GM23338 (cell line): ENCODE data around the gene ZNF80. TPM values are rescaled to one million over a fixed set of nuclear protein-coding genes. Genes with fewer than 3 reads are reported as not detected.

Experiments used
- ATAC-seq: fragments of 200-7000 bp; cut with Tn5 transposase; 3 replicates; pipeline ENCODE4 v1.9.1; 2020
- DNase-seq: peaks from one replicate; pipeline ENCODE4 v3.0.0-alpha.2; 2015; ENCODE audit warnings: low spot score
- H2AFZ ChIP-seq: fragments of 200-600 bp; sonication (generic); 2 replicates; pipeline ENCODE4 v1.8.0; 2016; ENCODE audit warnings: antibody characterized with exemption, mild to moderate bottlenecking, moderate library complexity
- H3F3A ChIP-seq: fragments of 200-600 bp; sonication (generic); replicated peaks from 2 replicates; pipeline ENCODE4 v1.8.0; 2017; ENCODE audit warnings: antibody characterized with exemption, mixed run types, low read depth
- H3K27ac ChIP-seq: fragments of 200-600 bp; sonication (generic); 2 replicates; pipeline ENCODE4 v1.6.1; 2016; ENCODE audit warnings: low read depth
- H3K27me3 ChIP-seq: fragments of 200-600 bp; sonication (generic); 2 replicates; pipeline ENCODE4 v1.8.0; 2016; ENCODE audit warnings: mild to moderate bottlenecking, mixed run types, moderate library complexity; ENCODE audit not compliant: insufficient read depth
- H3K36me3 ChIP-seq: fragments of 200-600 bp; sonication (generic); 2 replicates; pipeline ENCODE4 v1.8.0; 2016; ENCODE audit warnings: mild to moderate bottlenecking; ENCODE audit not compliant: insufficient read depth
- H3K4me1 ChIP-seq: fragments of 200-600 bp; sonication (generic); 2 replicates; pipeline ENCODE4 v1.8.0; 2016; ENCODE audit warnings: mild to moderate bottlenecking, moderate library complexity; ENCODE audit not compliant: insufficient read depth
- H3K4me2 ChIP-seq: fragments of 200-600 bp; sonication (generic); 2 replicates; pipeline ENCODE4 v1.7.1; 2017; ENCODE audit warnings: mixed run types
- H3K4me3 ChIP-seq: fragments of 200-600 bp; sonication (generic); 2 replicates; pipeline ENCODE4 v1.6.1; 2016; ENCODE audit warnings: mixed run types
- H3K79me2 ChIP-seq: fragments of 200-600 bp; sonication (generic); replicated peaks from 2 replicates; pipeline ENCODE4 v1.8.0; 2017; ENCODE audit warnings: mild to moderate bottlenecking; ENCODE audit not compliant: insufficient read depth
- H3K9me2 ChIP-seq: fragments of 200-600 bp; sonication (generic); 2 replicates; pipeline ENCODE4 v1.8.0; 2017; ENCODE audit not compliant: insufficient read depth
- H4K20me1 ChIP-seq: fragments of 200-600 bp; sonication (generic); replicated peaks from 2 replicates; pipeline ENCODE4 v1.8.0; 2017; ENCODE audit warnings: mild to moderate bottlenecking; ENCODE audit not compliant: insufficient read depth
- H3K27ac Mint-ChIP-seq: 2 replicates; pipeline ENCODE4 v1.8.0; 2020; ENCODE audit warnings: inconsistent platforms, mild to moderate bottlenecking, moderate library complexity, mixed read lengths
- H3K27me3 Mint-ChIP-seq: 3 replicates; pipeline ENCODE4 v1.8.0; 2022; ENCODE audit warnings: low read depth, mild to moderate bottlenecking, moderate library complexity, mixed read lengths, inconsistent platforms; ENCODE audit not compliant: insufficient read depth, poor library complexity
- H3K36me3 Mint-ChIP-seq: 3 replicates; pipeline ENCODE4 v1.8.0; 2021; ENCODE audit warnings: low read depth, mild to moderate bottlenecking, inconsistent platforms, moderate library complexity, mixed read lengths
- H3K4me1 Mint-ChIP-seq: 3 replicates; pipeline ENCODE4 v1.8.0; 2020; ENCODE audit warnings: mild to moderate bottlenecking, inconsistent platforms, mixed read lengths
- H3K4me3 Mint-ChIP-seq: 3 replicates; pipeline ENCODE4 v1.8.0; 2021; ENCODE audit warnings: moderate library complexity, mild to moderate bottlenecking, inconsistent platforms, mixed read lengths
- H3K9me3 Mint-ChIP-seq: 3 replicates; pipeline ENCODE4 v1.8.0; 2020; ENCODE audit warnings: moderate library complexity, mild to moderate bottlenecking, inconsistent platforms, mixed read lengths
- CREB1 ChIP-seq: fragments of 250-450 bp; sonication (Bioruptor Pico); IDR thresholded peaks from 2 replicates; pipeline ENCODE4 v1.5.0; 2020; ENCODE audit warnings: low read depth, mild to moderate bottlenecking, moderate library complexity
- EZH2phosphoT487 ChIP-seq: fragments of 200-600 bp; sonication (generic); IDR thresholded peaks from one replicate; pipeline ENCODE4 v1.8.1; 2018; ENCODE audit warnings: antibody characterized with exemption; ENCODE audit not compliant: unreplicated experiment
- JUNB ChIP-seq: IDR thresholded peaks from one replicate; pipeline ENCODE4 v1.6.1; 2016; ENCODE audit warnings: antibody characterized with exemption; ENCODE audit not compliant: unreplicated experiment
- NANOG ChIP-seq: IDR thresholded peaks from 2 replicates; pipeline ENCODE4 v1.6.1; 2016; ENCODE audit warnings: antibody characterized with exemption, borderline replicate concordance
- POLR2AphosphoS5 ChIP-seq: IDR thresholded peaks from 2 replicates; pipeline ENCODE4 v1.6.1; 2016; ENCODE audit warnings: antibody characterized with exemption, low read depth
- STAT1 ChIP-seq: IDR thresholded peaks from one replicate; pipeline ENCODE4 v1.6.1; 2016; ENCODE audit warnings: antibody characterized with exemption; ENCODE audit not compliant: unreplicated experiment
- ZNF114 ChIP-seq: fragments of 250-450 bp; sonication (Bioruptor Pico); IDR thresholded peaks from 2 replicates; pipeline ENCODE4 v1.5.0; 2020; ENCODE audit warnings: mild to moderate bottlenecking, moderate library complexity
- ZNF331 ChIP-seq: fragments of 250-450 bp; sonication (Bioruptor Pico); IDR thresholded peaks from 2 replicates; pipeline ENCODE4 v1.5.0; 2020; ENCODE audit warnings: low read depth, mild to moderate bottlenecking, moderate library complexity
- polyA plus RNA-seq: library from polyadenylated mRNA; unstranded; fragments of >200 nt; fragmentation: Nextera tagmentation; extraction: Ambion mirVana; gene quantifications from 2 replicates; pipeline ENCODE4 v1.2.1, GENCODE V29; 2016
- total RNA-seq: library from RNA; depleted of rRNA; stranded (reverse); fragments of >200 nt; shearing (Covaris generic); gene quantifications from 2 replicates; pipeline ENCODE4 v1.2.3, GENCODE V29; 2014
- TF ChIP-seq, protein P1 (sequence below): IDR thresholded peaks from 2 replicates; pipeline ENCODE4 v1.6.1; 2016; ENCODE audit warnings: antibody characterized with exemption
- TF ChIP-seq, protein P2 (sequence below): IDR thresholded peaks from one replicate; pipeline ENCODE4 v1.6.1; 2018; ENCODE audit warnings: antibody characterized with exemption; ENCODE audit not compliant: unreplicated experiment
- TF ChIP-seq, protein P3 (sequence below): fragments of 250-450 bp; sonication (Bioruptor Pico); IDR thresholded peaks from 2 replicates; pipeline ENCODE4 v1.5.0; 2020; ENCODE audit warnings: mild to moderate bottlenecking, moderate library complexity

ZNF80 gene
- total and polyA plus RNA-seq, 2 experiments from 2014 or later = not detected

DNA sequence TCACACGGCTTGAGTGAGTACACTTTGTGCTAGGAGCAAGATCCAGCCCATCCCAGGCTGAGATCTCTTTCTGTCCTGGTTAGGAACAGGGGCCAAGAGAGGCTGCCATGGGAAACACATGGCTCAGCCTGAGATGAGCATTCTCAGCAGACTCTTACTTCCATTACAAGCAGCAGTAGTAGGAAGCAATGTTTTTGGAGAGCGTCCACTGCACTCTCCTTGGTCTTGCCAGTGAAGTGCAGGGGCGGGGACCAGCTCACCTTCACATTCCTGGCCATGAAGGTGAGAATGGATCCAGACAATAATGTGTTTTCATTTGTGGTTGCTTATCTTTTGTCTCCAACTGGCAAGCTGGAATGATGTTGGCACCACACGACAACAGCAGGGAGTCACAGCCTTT, 24.7 kb downstream of the ZNF80 start:
- H3K4me1 Mint-ChIP-seq = no peaks in the 10 kb centered on the region; the same call in 2 of the 3 replicates
- peak overlapping the region; percentile 66; the same call in 1 of the 2 replicates for H3K4me2 ChIP-seq
- H3F3A ChIP-seq = peaks cover 5% of the 10 kb centered on the region
- H3K27me3 ChIP-seq = no peaks in the 10 kb centered on the region
- no peak overlapping the region for H3K27ac Mint-ChIP-seq
- H3K79me2 ChIP-seq = no peaks in the 10 kb centered on the region
- no peak for ATAC-seq
- peaks cover 6% of the 10 kb centered on the region; the same call in 1 of the 3 replicates for H3K9me3 Mint-ChIP-seq
- H3K9me2 ChIP-seq = peaks cover 45% of the 10 kb centered on the region
- peaks cover 32% of the 10 kb centered on the region for H3K4me1 ChIP-seq
- H2AFZ ChIP-seq = peak overlapping the region; percentile 59; the same call in 1 of the 2 replicates
- no peak overlapping the region for H3K27ac ChIP-seq
- H4K20me1 ChIP-seq = no peaks in the 10 kb centered on the region
- H3K4me3 ChIP-seq = no peak overlapping the region
- DNase-seq = no peak
- TF ChIP-seq ZNF114 (CRISPR knock-in tag) = no peak
- no peak for TF ChIP-seq NANOG
- TF ChIP-seq EZH2phosphoT487 = no peak
- no peak overlapping the region for H3K4me3 Mint-ChIP-seq
- no peaks in the 10 kb centered on the region for H3K36me3 ChIP-seq
- H3K36me3 Mint-ChIP-seq = no peaks in the 10 kb centered on the region; the same call in 2 of the 3 replicates
- H3K27me3 Mint-ChIP-seq = peaks cover 7% of the 10 kb centered on the region

DNA sequence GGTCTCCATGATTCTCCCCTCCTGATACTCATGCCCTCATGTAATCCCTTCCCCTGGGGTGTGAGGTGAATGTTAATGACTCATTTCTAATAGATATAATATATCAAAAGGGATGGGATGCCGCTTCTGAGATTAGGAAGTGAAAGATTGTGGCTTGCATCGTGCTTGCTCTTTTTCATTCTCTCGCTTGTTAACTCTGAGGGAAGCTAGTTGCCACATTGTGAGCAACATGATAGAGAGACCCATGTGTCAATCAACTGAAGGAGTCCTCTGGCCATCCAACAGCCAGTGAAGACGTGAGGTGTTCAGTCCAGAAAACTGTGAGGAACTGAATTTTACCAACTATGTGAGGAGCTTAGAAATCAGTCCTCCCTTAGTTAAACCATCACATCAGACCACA, 29.6 kb downstream of the ZNF80 start:
- Mint-ChIP-seq H3K4me3 (no peak overlapping the region), H3K36me3 (no peaks in the 10 kb centered on the region), H3K27me3 (no peaks in the 10 kb centered on the region), H3K9me3 (peaks cover 6% of the 10 kb centered on the region; the same call in 1 of the 3 replicates), H3K27ac (no peak overlapping the region), H3K4me1 (peaks cover 6% of the 10 kb centered on the region)
- Histone ChIP-seq H4K20me1 (no peaks in the 10 kb centered on the region), H3K4me1 (peaks cover 8% of the 10 kb centered on the region), H2AFZ (no peak overlapping the region), H3K4me3 (no peak overlapping the region), H3K4me2 (no peak overlapping the region), H3K9me2 (peaks cover 24% of the 10 kb centered on the region), H3F3A (no peaks in the 10 kb centered on the region), H3K79me2 (no peaks in the 10 kb centered on the region), H3K27ac (no peak overlapping the region), H3K36me3 (no peaks in the 10 kb centered on the region), H3K27me3 (no peaks in the 10 kb centered on the region)
- no peak for ATAC-seq
- DNase-seq = no peak
- no peak for TF ChIP-seq STAT1
- no peak for TF ChIP-seq JUNB
- no peak for TF ChIP-seq ZNF331 (CRISPR knock-in tag)
- TF ChIP-seq, protein P1, sequence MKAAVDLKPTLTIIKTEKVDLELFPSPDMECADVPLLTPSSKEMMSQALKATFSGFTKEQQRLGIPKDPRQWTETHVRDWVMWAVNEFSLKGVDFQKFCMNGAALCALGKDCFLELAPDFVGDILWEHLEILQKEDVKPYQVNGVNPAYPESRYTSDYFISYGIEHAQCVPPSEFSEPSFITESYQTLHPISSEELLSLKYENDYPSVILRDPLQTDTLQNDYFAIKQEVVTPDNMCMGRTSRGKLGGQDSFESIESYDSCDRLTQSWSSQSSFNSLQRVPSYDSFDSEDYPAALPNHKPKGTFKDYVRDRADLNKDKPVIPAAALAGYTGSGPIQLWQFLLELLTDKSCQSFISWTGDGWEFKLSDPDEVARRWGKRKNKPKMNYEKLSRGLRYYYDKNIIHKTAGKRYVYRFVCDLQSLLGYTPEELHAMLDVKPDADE = no peak
- no peak for TF ChIP-seq CREB1 (CRISPR knock-in tag)
- TF ChIP-seq POLR2AphosphoS5 = no peak
- TF ChIP-seq, protein P2, sequence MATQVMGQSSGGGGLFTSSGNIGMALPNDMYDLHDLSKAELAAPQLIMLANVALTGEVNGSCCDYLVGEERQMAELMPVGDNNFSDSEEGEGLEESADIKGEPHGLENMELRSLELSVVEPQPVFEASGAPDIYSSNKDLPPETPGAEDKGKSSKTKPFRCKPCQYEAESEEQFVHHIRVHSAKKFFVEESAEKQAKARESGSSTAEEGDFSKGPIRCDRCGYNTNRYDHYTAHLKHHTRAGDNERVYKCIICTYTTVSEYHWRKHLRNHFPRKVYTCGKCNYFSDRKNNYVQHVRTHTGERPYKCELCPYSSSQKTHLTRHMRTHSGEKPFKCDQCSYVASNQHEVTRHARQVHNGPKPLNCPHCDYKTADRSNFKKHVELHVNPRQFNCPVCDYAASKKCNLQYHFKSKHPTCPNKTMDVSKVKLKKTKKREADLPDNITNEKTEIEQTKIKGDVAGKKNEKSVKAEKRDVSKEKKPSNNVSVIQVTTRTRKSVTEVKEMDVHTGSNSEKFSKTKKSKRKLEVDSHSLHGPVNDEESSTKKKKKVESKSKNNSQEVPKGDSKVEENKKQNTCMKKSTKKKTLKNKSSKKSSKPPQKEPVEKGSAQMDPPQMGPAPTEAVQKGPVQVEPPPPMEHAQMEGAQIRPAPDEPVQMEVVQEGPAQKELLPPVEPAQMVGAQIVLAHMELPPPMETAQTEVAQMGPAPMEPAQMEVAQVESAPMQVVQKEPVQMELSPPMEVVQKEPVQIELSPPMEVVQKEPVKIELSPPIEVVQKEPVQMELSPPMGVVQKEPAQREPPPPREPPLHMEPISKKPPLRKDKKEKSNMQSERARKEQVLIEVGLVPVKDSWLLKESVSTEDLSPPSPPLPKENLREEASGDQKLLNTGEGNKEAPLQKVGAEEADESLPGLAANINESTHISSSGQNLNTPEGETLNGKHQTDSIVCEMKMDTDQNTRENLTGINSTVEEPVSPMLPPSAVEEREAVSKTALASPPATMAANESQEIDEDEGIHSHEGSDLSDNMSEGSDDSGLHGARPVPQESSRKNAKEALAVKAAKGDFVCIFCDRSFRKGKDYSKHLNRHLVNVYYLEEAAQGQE = no peak
- no peak for TF ChIP-seq ZNF114 (CRISPR knock-in tag)
- TF ChIP-seq, protein P3, sequence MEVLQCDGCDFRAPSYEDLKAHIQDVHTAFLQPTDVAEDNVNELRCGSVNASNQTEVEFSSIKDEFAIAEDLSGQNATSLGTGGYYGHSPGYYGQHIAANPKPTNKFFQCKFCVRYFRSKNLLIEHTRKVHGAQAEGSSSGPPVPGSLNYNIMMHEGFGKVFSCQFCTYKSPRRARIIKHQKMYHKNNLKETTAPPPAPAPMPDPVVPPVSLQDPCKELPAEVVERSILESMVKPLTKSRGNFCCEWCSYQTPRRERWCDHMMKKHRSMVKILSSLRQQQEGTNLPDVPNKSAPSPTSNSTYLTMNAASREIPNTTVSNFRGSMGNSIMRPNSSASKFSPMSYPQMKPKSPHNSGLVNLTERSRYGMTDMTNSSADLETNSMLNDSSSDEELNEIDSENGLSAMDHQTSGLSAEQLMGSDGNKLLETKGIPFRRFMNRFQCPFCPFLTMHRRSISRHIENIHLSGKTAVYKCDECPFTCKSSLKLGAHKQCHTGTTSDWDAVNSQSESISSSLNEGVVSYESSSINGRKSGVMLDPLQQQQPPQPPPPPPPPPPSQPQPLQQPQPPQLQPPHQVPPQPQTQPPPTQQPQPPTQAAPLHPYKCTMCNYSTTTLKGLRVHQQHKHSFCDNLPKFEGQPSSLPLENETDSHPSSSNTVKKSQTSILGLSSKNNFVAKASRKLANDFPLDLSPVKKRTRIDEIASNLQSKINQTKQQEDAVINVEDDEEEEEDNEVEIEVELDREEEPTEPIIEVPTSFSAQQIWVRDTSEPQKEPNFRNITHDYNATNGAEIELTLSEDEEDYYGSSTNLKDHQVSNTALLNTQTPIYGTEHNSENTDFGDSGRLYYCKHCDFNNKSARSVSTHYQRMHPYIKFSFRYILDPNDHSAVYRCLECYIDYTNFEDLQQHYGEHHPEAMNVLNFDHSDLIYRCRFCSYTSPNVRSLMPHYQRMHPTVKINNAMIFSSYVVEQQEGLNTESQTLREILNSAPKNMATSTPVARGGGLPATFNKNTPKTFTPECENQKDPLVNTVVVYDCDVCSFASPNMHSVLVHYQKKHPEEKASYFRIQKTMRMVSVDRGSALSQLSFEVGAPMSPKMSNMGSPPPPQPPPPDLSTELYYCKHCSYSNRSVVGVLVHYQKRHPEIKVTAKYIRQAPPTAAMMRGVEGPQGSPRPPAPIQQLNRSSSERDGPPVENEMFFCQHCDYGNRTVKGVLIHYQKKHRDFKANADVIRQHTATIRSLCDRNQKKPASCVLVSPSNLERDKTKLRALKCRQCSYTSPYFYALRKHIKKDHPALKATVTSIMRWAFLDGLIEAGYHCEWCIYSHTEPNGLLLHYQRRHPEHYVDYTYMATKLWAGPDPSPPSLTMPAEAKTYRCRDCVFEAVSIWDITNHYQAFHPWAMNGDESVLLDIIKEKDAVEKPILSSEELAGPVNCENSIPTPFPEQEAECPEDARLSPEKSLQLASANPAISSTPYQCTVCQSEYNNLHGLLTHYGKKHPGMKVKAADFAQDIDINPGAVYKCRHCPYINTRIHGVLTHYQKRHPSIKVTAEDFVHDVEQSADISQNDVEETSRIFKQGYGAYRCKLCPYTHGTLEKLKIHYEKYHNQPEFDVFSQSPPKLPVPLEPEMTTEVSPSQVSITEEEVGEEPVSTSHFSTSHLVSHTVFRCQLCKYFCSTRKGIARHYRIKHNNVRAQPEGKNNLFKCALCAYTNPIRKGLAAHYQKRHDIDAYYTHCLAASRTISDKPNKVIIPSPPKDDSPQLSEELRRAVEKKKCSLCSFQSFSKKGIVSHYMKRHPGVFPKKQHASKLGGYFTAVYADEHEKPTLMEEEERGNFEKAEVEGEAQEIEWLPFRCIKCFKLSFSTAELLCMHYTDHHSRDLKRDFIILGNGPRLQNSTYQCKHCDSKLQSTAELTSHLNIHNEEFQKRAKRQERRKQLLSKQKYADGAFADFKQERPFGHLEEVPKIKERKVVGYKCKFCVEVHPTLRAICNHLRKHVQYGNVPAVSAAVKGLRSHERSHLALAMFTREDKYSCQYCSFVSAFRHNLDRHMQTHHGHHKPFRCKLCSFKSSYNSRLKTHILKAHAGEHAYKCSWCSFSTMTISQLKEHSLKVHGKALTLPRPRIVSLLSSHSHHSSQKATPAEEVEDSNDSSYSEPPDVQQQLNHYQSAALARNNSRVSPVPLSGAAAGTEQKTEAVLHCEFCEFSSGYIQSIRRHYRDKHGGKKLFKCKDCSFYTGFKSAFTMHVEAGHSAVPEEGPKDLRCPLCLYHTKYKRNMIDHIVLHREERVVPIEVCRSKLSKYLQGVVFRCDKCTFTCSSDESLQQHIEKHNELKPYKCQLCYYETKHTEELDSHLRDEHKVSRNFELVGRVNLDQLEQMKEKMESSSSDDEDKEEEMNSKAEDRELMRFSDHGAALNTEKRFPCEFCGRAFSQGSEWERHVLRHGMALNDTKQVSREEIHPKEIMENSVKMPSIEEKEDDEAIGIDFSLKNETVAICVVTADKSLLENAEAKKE (CRISPR knock-in tag) = no peak
- TF ChIP-seq NANOG = no peak
